RWPE2 (cell line): ENCODE data around the gene CCDC90B.
A peak's percentile ranks its signal among the peaks of the same experiment; 100 is the strongest.

Experiments
- ATAC-seq: fragments of 200-7000 bp; cut with Tn5 transposase; 3 replicates; pipeline ENCODE4 v1.9.1; 2021; ENCODE audit warnings: low read depth
- DNase-seq: peaks from one replicate; pipeline ENCODE4 v3.0.0-alpha.2; 2020; ENCODE audit warnings: low spot score
- H3K27ac ChIP-seq: fragments of 450-650 bp; 2 replicates; pipeline ENCODE4 v1.5.1; 2017; ENCODE audit warnings: mild to moderate bottlenecking; ENCODE audit not compliant: poor library complexity, severe bottlenecking
- H3K27me3 ChIP-seq: fragments of 250-450 bp; sonication (Bioruptor Pico); 2 replicates; pipeline ENCODE4 v1.5.1; 2021; ENCODE audit warnings: mild to moderate bottlenecking, moderate library complexity; ENCODE audit not compliant: insufficient read depth, poor library complexity, severe bottlenecking
- H3K36me3 ChIP-seq: fragments of 250-450 bp; sonication (Bioruptor Pico); 2 replicates; pipeline ENCODE4 v1.5.1; 2020; ENCODE audit warnings: low read depth, mild to moderate bottlenecking, moderate library complexity
- H3K4me1 ChIP-seq: fragments of 250-450 bp; sonication (Bioruptor Pico); 2 replicates; pipeline ENCODE4 v1.5.1; 2021; ENCODE audit warnings: mild to moderate bottlenecking, moderate library complexity; ENCODE audit not compliant: insufficient read depth, poor library complexity, severe bottlenecking
- H3K4me3 ChIP-seq: fragments of 250-450 bp; sonication (Bioruptor Pico); 2 replicates; pipeline ENCODE4 v1.5.1; 2021; ENCODE audit warnings: mild to moderate bottlenecking, moderate library complexity; ENCODE audit not compliant: severe bottlenecking
- H3K9me3 ChIP-seq: fragments of 250-450 bp; sonication (Bioruptor Pico); 2 replicates; pipeline ENCODE4 v1.5.1; 2021; ENCODE audit warnings: mild to moderate bottlenecking, moderate library complexity; ENCODE audit not compliant: severe bottlenecking
- CTCF ChIP-seq: fragments of 450-650 bp; IDR thresholded peaks from one replicate; pipeline ENCODE4 v1.5.1; 2017; ENCODE audit warnings: mild to moderate bottlenecking, moderate library complexity; ENCODE audit not compliant: poor library complexity, severe bottlenecking

The CCDC90B gene

GRCh38 chr11:83220260-83220659 lies 65.9 kb downstream of the CCDC90B start:
- peak overlapping the region; percentile 4 for H3K4me3 ChIP-seq
- no peaks in the 10 kb centered on the region for H3K9me3 ChIP-seq
- no peak overlapping the region for H3K27ac ChIP-seq
- ATAC-seq (peak; percentile 90), DNase-seq (no peak)
- no peaks in the 10 kb centered on the region for H3K36me3 ChIP-seq
- H3K4me1 ChIP-seq, result no peaks in the 10 kb centered on the region
- H3K27me3 ChIP-seq, result no peaks in the 10 kb centered on the region
- TF ChIP-seq CTCF, result no peak

- Histone ChIP-seq H3K9me3 (no peaks in the 10 kb centered on the region), H3K4me1 (no peaks in the 10 kb centered on the region), H3K4me3 (no peak overlapping the region), H3K36me3 (peaks cover 9% of the 10 kb centered on the region; the same call in 1 of the 2 replicates), H3K27me3 (no peaks in the 10 kb centered on the region), H3K27ac (no peak overlapping the region)
- DNase-seq (no peak), ATAC-seq (no peak)
- TF ChIP-seq CTCF, result no peak
Measured at GRCh38 chr11:83219095-83219494, 67.1 kb downstream of the CCDC90B start.
